Activated T-cell treated with anti-CD3 and anti-CD28 coated beads for 24 hours (primary cell): Measurements from ENCODE around the gene HMCN1.

Source experiments
- DNase-seq: peaks from one replicate; pipeline ENCODE4 v3.0.0-alpha.2; 2020; ENCODE audit warnings: low read depth

HMCN1 gene

GRCh38 chr1:186091222-186091720 lies 357.1 kb downstream of the HMCN1 start:
- no peak for DNase-seq

- DNase-seq: no peak
These were observed 359.2 kb downstream of the HMCN1 start for GRCh38 chr1:186093437-186093836.

GRCh38 chr1:186094172-186094571 lies 360.0 kb downstream of the HMCN1 start:
- no peak for DNase-seq

- no peak for DNase-seq
These were observed 365.3 kb downstream of the HMCN1 start for GRCh38 chr1:186099336-186100104.

GRCh38 chr1:186102107-186102506 lies 367.9 kb downstream of the HMCN1 start:
- no peak for DNase-seq

GRCh38 chr1:186102547-186103148 lies 368.5 kb downstream of the HMCN1 start:
- DNase-seq: no peak

- DNase-seq: no peak
These were observed 370.3 kb downstream of the HMCN1 start for GRCh38 chr1:186104459-186104858.

- DNase-seq: no peak
These were observed 378.1 kb downstream of the HMCN1 start for GRCh38 chr1:186112280-186112679.

GRCh38 chr1:186113461-186113860 lies 379.3 kb downstream of the HMCN1 start:
- DNase-seq: no peak

- DNase-seq: no peak
These were observed 384.5 kb downstream of the HMCN1 start for GRCh38 chr1:186118724-186119123.

- DNase-seq: no peak
These were observed 388.6 kb downstream of the HMCN1 start for GRCh38 chr1:186122837-186123236.

GRCh38 chr1:186125035-186125434 lies 390.8 kb downstream of the HMCN1 start:
- no peak for DNase-seq

- DNase-seq: no peak
These were observed 391.3 kb downstream of the HMCN1 start for GRCh38 chr1:186125511-186125910.

- DNase-seq: no peak
These were observed 395.6 kb downstream of the HMCN1 start for GRCh38 chr1:186129758-186130157.

- no peak for DNase-seq
These were observed 404.9 kb downstream of the HMCN1 start for GRCh38 chr1:186139115-186139514.

- DNase-seq: no peak
These were observed 405.5 kb downstream of the HMCN1 start for GRCh38 chr1:186139701-186140100.

- no peak for DNase-seq
These were observed 408.0 kb downstream of the HMCN1 start for GRCh38 chr1:186142159-186142558.

GRCh38 chr1:186142916-186143315 lies 408.7 kb downstream of the HMCN1 start:
- no peak for DNase-seq

- DNase-seq: no peak
These were observed 409.3 kb downstream of the HMCN1 start for GRCh38 chr1:186143481-186143880.

GRCh38 chr1:186144505-186144904 lies 410.3 kb downstream of the HMCN1 start:
- no peak for DNase-seq

GRCh38 chr1:186146974-186147373 lies 412.8 kb downstream of the HMCN1 start:
- no peak for DNase-seq

- no peak for DNase-seq
These were observed 415.4 kb downstream of the HMCN1 start for GRCh38 chr1:186149591-186149990.

GRCh38 chr1:186152227-186152619 lies 418.0 kb downstream of the HMCN1 start:
- no peak for DNase-seq
